H9 (cell line): ENCODE data around the gene SCGB1C1. TPM values are rescaled to one million over a fixed set of nuclear protein-coding genes. Genes with fewer than 3 reads are reported as not detected.
A peak's percentile ranks its signal among the peaks of the same experiment; 100 is the strongest.

Experiments used
- DNase-seq: peaks from one replicate; pipeline ENCODE4 v3.0.0-alpha.2; 2017
- H2AFZ ChIP-seq: one replicate; pipeline ENCODE4 v1.6.1; 2013; ENCODE audit warnings: mild to moderate bottlenecking, low read length, control low read depth, moderate library complexity
- H2AK5ac ChIP-seq: 2 replicates; pipeline ENCODE4 v1.6.1; 2013; ENCODE audit warnings: low read length, control low read depth, mixed read lengths; ENCODE audit not compliant: insufficient read length
- H2BK120ac ChIP-seq: one replicate; pipeline ENCODE4 v1.6.1; 2013; ENCODE audit warnings: low read depth, mild to moderate bottlenecking, low read length, control low read depth, inconsistent platforms; ENCODE audit not compliant: poor library complexity, severe bottlenecking
- H2BK12ac ChIP-seq: 2 replicates; pipeline ENCODE4 v1.6.1; 2013; ENCODE audit warnings: low read length, control low read depth, mixed read lengths, low read depth; ENCODE audit not compliant: insufficient read length
- H2BK15ac ChIP-seq: 2 replicates; pipeline ENCODE4 v1.6.1; 2013; ENCODE audit warnings: low read depth, low read length, control low read depth
- H2BK20ac ChIP-seq: one replicate; pipeline ENCODE4 v1.6.1; 2013; ENCODE audit warnings: low read depth, mild to moderate bottlenecking, low read length, control low read depth, inconsistent platforms; ENCODE audit not compliant: poor library complexity, severe bottlenecking
- H2BK5ac ChIP-seq: 2 replicates; pipeline ENCODE4 v1.6.1; 2013; ENCODE audit warnings: low read length, control low read depth, mixed read lengths; ENCODE audit not compliant: insufficient read length
- H3K14ac ChIP-seq: 2 replicates; pipeline ENCODE4 v1.6.1; 2013; ENCODE audit warnings: low read length, control low read depth; ENCODE audit not compliant: insufficient read depth
- H3K18ac ChIP-seq: 2 replicates; pipeline ENCODE4 v1.6.1; 2013; ENCODE audit warnings: low read depth, mild to moderate bottlenecking, mixed read lengths, low read length, control low read depth; ENCODE audit not compliant: insufficient read length
- H3K23ac ChIP-seq: 2 replicates; pipeline ENCODE4 v1.6.1; 2013; ENCODE audit warnings: low read length, control low read depth, mixed read lengths, low read depth; ENCODE audit not compliant: insufficient read length
- H3K23me2 ChIP-seq: 2 replicates; pipeline ENCODE4 v1.6.1; 2013; ENCODE audit warnings: low read depth, mild to moderate bottlenecking, mixed read lengths, low read length, control low read depth; ENCODE audit not compliant: insufficient read length, poor library complexity, severe bottlenecking
- H3K27ac ChIP-seq: 2 replicates; pipeline ENCODE4 v1.5.1; 2013; ENCODE audit warnings: low read length, control low read depth, mixed read lengths, low read depth; ENCODE audit not compliant: insufficient read length
- H3K27me3 ChIP-seq: 2 replicates; pipeline ENCODE4 v1.6.1; 2013; ENCODE audit warnings: low read length, control low read depth, inconsistent platforms; ENCODE audit not compliant: insufficient read depth
- H3K4ac ChIP-seq: 2 replicates; pipeline ENCODE4 v1.6.1; 2013; ENCODE audit warnings: low read depth, mild to moderate bottlenecking, control low read depth, inconsistent platforms, low read length, moderate library complexity
- H3K4me1 ChIP-seq: 2 replicates; pipeline ENCODE4 v1.6.1; 2013; ENCODE audit warnings: low read length, control low read depth, inconsistent platforms; ENCODE audit not compliant: insufficient read depth
- H3K4me2 ChIP-seq: 2 replicates; pipeline ENCODE4 v1.6.1; 2013; ENCODE audit warnings: low read length, control low read depth, mixed read lengths; ENCODE audit not compliant: insufficient read length, insufficient read depth
- H3K56ac ChIP-seq: 2 replicates; pipeline ENCODE4 v1.6.1; 2013; ENCODE audit warnings: low read depth, mild to moderate bottlenecking, mixed read lengths, low read length, control low read depth; ENCODE audit not compliant: insufficient read length
- H3K79me1 ChIP-seq: 2 replicates; pipeline ENCODE4 v1.6.1; 2013; ENCODE audit warnings: low read depth, mild to moderate bottlenecking, moderate library complexity, low read length, control low read depth, inconsistent platforms; ENCODE audit not compliant: insufficient read depth, poor library complexity, severe bottlenecking
- H3K79me2 ChIP-seq: 2 replicates; pipeline ENCODE4 v1.6.1; 2013; ENCODE audit warnings: low read length, control low read depth, inconsistent platforms; ENCODE audit not compliant: insufficient read depth
- H3K9ac ChIP-seq: 2 replicates; pipeline ENCODE4 v1.6.1; 2013; ENCODE audit warnings: low read length, control low read depth, mixed read lengths; ENCODE audit not compliant: insufficient read length; ENCODE audit errors: extremely low read depth
- H3K9me3 ChIP-seq: one replicate; pipeline ENCODE4 v1.6.1; 2013; ENCODE audit warnings: low read depth, low read length, inconsistent platforms; ENCODE audit not compliant: control insufficient read depth
- H3T11ph ChIP-seq: one replicate; pipeline ENCODE4 v1.6.1; 2013; ENCODE audit warnings: mild to moderate bottlenecking, low read length, control low read depth, inconsistent platforms
- H4K20me1 ChIP-seq: one replicate; pipeline ENCODE4 v1.6.1; 2013; ENCODE audit not compliant: control insufficient read depth, insufficient read length, insufficient read depth
- H4K5ac ChIP-seq: 2 replicates; pipeline ENCODE4 v1.6.1; 2013; ENCODE audit warnings: low read depth, mild to moderate bottlenecking, mixed read lengths, low read length, control low read depth; ENCODE audit not compliant: insufficient read length
- H4K8ac ChIP-seq: replicated peaks from 2 replicates; pipeline ENCODE4 v1.6.1; 2013; ENCODE audit warnings: low read length, control low read depth, mixed read lengths, low read depth; ENCODE audit not compliant: insufficient read length
- H4K91ac ChIP-seq: 2 replicates; pipeline ENCODE4 v1.6.1; 2013; ENCODE audit warnings: low read depth, mild to moderate bottlenecking, moderate library complexity, mixed read lengths, low read length, control low read depth; ENCODE audit not compliant: insufficient read length
- H3K27ac Mint-ChIP-seq, 3 experiments: 2 replicates in 2 of 3; 3 replicates in 1 of 3; pipeline ENCODE4 v1.8.0; 2020 to 2021; ENCODE audit warnings: mixed read lengths in 3 of 3, mild to moderate bottlenecking in 1 of 3, moderate library complexity in 1 of 3
- H3K27me3 Mint-ChIP-seq: 2 replicates; pipeline ENCODE4 v1.8.0; 2021; ENCODE audit warnings: low read depth, mild to moderate bottlenecking, moderate library complexity, mixed read lengths
- H3K36me3 Mint-ChIP-seq, 3 experiments: 2 replicates in 2 of 3; 3 replicates in 1 of 3; pipeline ENCODE4 v1.8.0; 2020 to 2021; ENCODE audit warnings: low read depth in 3 of 3, mixed read lengths in 3 of 3; ENCODE audit not compliant: insufficient read depth in 1 of 3
- H3K4me1 Mint-ChIP-seq, 2 experiments: 2 replicates each; pipeline ENCODE4 v1.8.0; 2020; ENCODE audit warnings: mixed read lengths in 2 of 2
- H3K4me3 Mint-ChIP-seq, 2 experiments: 2 replicates in 1 of 2; 3 replicates in 1 of 2; pipeline ENCODE4 v1.8.0; 2020 to 2021; ENCODE audit warnings: mild to moderate bottlenecking in 2 of 2, mixed read lengths in 2 of 2, moderate library complexity in 1 of 2
- H3K9me3 Mint-ChIP-seq, 2 experiments: 2 replicates in 1 of 2; 3 replicates in 1 of 2; pipeline ENCODE4 v1.8.0; 2020; ENCODE audit warnings: mild to moderate bottlenecking in 2 of 2, mixed read lengths in 2 of 2, moderate library complexity in 1 of 2
- WGBS: extraction: QIAGEN DNeasy Blood & Tissue Kit; methylation state at CpG from one replicate; pipeline ENCODE4 v1.1.7; 2013; ENCODE audit warnings: missing lambda C conversion rate, low lambda C conversion rate, mixed read lengths; ENCODE audit not compliant: insufficient read length; ENCODE audit errors: extremely low coverage; 5-methylcytosine and 5-hydroxymethylcytosine counted together
- total RNA-seq: library from RNA; stranded (reverse); gene quantifications from 2 replicates; pipeline ENCODE4 v1.2.1, GENCODE V29; 2021
- TF ChIP-seq, protein P1 (sequence below): fragments of 200-600 bp; sonication (generic); conservative IDR thresholded peaks from 3 replicates; pipeline ENCODE4 v1.8.0; 2021; ENCODE audit warnings: antibody characterized with exemption, mild to moderate bottlenecking

Gene SCGB1C1
- total RNA-seq, 1 experiment from 2014 or later: not detected

DNA sequence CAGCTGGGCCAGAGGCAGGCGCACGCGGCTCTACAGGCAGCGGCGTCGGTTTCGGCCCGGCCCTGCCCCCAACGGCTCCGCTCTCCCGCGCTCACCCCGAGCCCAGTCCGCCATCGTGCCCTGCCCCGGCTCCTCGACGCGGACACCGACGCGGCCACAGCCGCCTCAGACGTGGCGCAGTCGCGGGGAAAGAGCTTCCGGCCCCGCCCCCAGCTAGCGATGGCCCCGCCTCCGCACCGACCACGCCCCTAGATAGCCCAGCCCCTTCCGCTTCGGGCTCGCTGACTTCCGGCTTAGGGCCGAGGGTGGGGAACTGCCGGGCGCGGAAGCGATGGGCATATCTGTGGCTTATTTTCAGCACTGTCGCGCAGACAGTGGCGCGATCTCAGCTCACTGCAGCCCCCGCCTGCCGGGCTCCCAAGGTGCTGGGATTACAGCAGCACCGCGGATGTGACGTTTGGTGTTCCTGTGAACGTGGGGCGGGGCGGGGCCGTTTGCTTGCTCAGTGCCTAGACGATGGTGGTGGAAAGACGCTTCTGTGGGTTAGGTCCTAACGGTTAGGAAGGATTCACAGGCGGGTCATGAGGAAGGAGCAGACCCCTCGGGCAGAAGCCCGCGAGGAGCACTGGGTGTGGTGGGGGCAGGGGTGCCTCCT lies 14.5 kb downstream of the SCGB1C1 start, which contains the start of the genes BET1L and RIC8A:
Gene BET1L, minus strand, starts transcription at position 192 of the 655 bp plus-strand sequence. Its CDS starts 78 bp downstream, at position 114.
Gene RIC8A, plus strand, starts transcription at position 501 of the 655 bp plus-strand sequence. CDS start 1,147 bp downstream, outside the sequence.
- Histone ChIP-seq H3K23ac (no peak within 1 kb of the TSS), H4K20me1 (no peaks in the 10 kb centered on the region), H2BK12ac (no peak within 1 kb of the TSS), H3K4me2 (peak within 1 kb of the TSS; percentile 80), H4K91ac (no peak within 1 kb of the TSS), H3K27ac (peak within 1 kb of the TSS; percentile 65), H3K56ac (no peak within 1 kb of the TSS), H2BK20ac (no peak within 1 kb of the TSS), H3K9ac (peak within 1 kb of the TSS; percentile 78), H3K4me1 (no peaks in the 10 kb centered on the region; the same call in 1 of the 2 replicates), H3K27me3 (no peaks in the 10 kb centered on the region), H3K79me2 (no peaks in the 10 kb centered on the region; the same call in 1 of the 2 replicates), H3K79me1 (peaks cover 5% of the 10 kb centered on the region), H2BK15ac (no peak within 1 kb of the TSS), H3T11ph (no peak within 1 kb of the TSS), H3K18ac (peak within 1 kb of the TSS; percentile 71), H4K8ac (no peak within 1 kb of the TSS), H3K9me3 (no peaks in the 10 kb centered on the region), H3K23me2 (peaks cover 21% of the 10 kb centered on the region), H4K5ac (peak within 1 kb of the TSS; percentile 30), H2BK120ac (peak within 1 kb of the TSS; percentile 71), H2BK5ac (no peak within 1 kb of the TSS), H2AK5ac (no peak within 1 kb of the TSS), H3K14ac (peak within 1 kb of the TSS; percentile 82), H3K4ac (no peak within 1 kb of the TSS; the same call in 1 of the 2 replicates), H2AFZ (no peak within 1 kb of the TSS)
- peak; percentile 96 for DNase-seq
- Mint-ChIP-seq H3K4me3 (peak within 1 kb of the TSS; percentile 93 to 97), H3K9me3 (no peaks in the 10 kb centered on the region; a peak in 1 of 5 replicates), H3K4me1 (peaks cover 5 to 17% of the 10 kb centered on the region in 2 experiments), H3K27me3 (no peaks in the 10 kb centered on the region; the same call in 1 of the 2 replicates), H3K27ac (peak within 1 kb of the TSS; percentile 97 to 100 (median 98)), H3K36me3 (peaks cover 28 to 62% (median 50%) of the 10 kb centered on the region in 3 experiments)
- TF ChIP-seq, protein P1, sequence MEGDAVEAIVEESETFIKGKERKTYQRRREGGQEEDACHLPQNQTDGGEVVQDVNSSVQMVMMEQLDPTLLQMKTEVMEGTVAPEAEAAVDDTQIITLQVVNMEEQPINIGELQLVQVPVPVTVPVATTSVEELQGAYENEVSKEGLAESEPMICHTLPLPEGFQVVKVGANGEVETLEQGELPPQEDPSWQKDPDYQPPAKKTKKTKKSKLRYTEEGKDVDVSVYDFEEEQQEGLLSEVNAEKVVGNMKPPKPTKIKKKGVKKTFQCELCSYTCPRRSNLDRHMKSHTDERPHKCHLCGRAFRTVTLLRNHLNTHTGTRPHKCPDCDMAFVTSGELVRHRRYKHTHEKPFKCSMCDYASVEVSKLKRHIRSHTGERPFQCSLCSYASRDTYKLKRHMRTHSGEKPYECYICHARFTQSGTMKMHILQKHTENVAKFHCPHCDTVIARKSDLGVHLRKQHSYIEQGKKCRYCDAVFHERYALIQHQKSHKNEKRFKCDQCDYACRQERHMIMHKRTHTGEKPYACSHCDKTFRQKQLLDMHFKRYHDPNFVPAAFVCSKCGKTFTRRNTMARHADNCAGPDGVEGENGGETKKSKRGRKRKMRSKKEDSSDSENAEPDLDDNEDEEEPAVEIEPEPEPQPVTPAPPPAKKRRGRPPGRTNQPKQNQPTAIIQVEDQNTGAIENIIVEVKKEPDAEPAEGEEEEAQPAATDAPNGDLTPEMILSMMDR: no peak
- WGBS: no CpG with 5 or more reads among the region's 63 CpGs
